A673 (cell line): ENCODE data around the gene RFESD. TPM values are rescaled to one million over a fixed set of nuclear protein-coding genes. Genes with fewer than 3 reads are reported as not detected.

ENCODE experiments used
- BruUV-seq: library from RNA; stranded (reverse); fragments of 400-500 nt; replicated peaks from 2 replicates; lab custom pipeline; 2021; lab: Mats Ljungman, UMichigan
- CTCF ChIA-PET: fragments of 300-600 bp; sonication (Branson Sonifier 250); formaldehyde crosslinking; loops from one replicate; lab custom pipeline; 2022; ENCODE audit warnings: antibody characterized with exemption; lab: Charles Lee
- POLR2A ChIA-PET: fragments of 300-600 bp; sonication (Branson Sonifier 250); formaldehyde crosslinking; loops from one replicate; lab custom pipeline; 2022; ENCODE audit warnings: antibody characterized with exemption; ENCODE audit not compliant: low non-redundant PET; lab: Charles Lee
- DNase-seq: peaks from one replicate; pipeline ENCODE4 v3.0.0-alpha.2; 2015; ENCODE audit warnings: low spot score
- H3K27ac ChIP-seq: fragments of 200-600 bp; sonication (generic); 2 replicates; pipeline ENCODE4 v1.5.1; 2016; ENCODE audit warnings: mixed run types, low read depth, mild to moderate bottlenecking, mixed read lengths, antibody characterized with exemption, low read length; ENCODE audit not compliant: poor library complexity, severe bottlenecking
- H3K27me3 ChIP-seq: fragments of 200-600 bp; sonication (generic); replicated peaks from 2 replicates; pipeline ENCODE4 v1.6.1; 2017; ENCODE audit warnings: mixed run types, low read depth, mild to moderate bottlenecking, mixed read lengths, antibody characterized with exemption, low read length; ENCODE audit not compliant: insufficient read depth, poor library complexity
- H3K36me3 ChIP-seq: fragments of 200-600 bp; sonication (generic); 2 replicates; pipeline ENCODE4 v1.6.1; 2016; ENCODE audit warnings: mixed run types, mild to moderate bottlenecking, mixed read lengths, antibody characterized with exemption, low read length; ENCODE audit not compliant: insufficient read depth, poor library complexity, severe bottlenecking
- H3K4me1 ChIP-seq: fragments of 200-600 bp; sonication (generic); 2 replicates; pipeline ENCODE4 v1.6.1; 2017; ENCODE audit warnings: mixed run types, mild to moderate bottlenecking, mixed read lengths, antibody characterized with exemption, low read length; ENCODE audit not compliant: insufficient read depth, poor library complexity, severe bottlenecking
- H3K4me3 ChIP-seq: fragments of 200-600 bp; sonication (generic); 2 replicates; pipeline ENCODE4 v1.5.1; 2016; ENCODE audit warnings: low read depth, mixed run types, mild to moderate bottlenecking, mixed read lengths, low read length; ENCODE audit not compliant: poor library complexity, severe bottlenecking
- H3K9me3 ChIP-seq: fragments of 200-600 bp; sonication (generic); 2 replicates; pipeline ENCODE4 v1.6.1; 2016; ENCODE audit warnings: mixed run types, low read depth, mild to moderate bottlenecking, mixed read lengths, antibody characterized with exemption, low read length; ENCODE audit not compliant: poor library complexity, severe bottlenecking
- EZH2 ChIP-seq: fragments of 200-600 bp; sonication (generic); IDR thresholded peaks from 2 replicates; pipeline ENCODE4 v1.6.1; 2017; ENCODE audit warnings: borderline replicate concordance, low read depth, mild to moderate bottlenecking, mixed read lengths, antibody characterized with exemption, low read length; ENCODE audit not compliant: poor library complexity, severe bottlenecking
- intact Hi-C: fragments of 100-400 bp; cut with micrococcal nuclease; formaldehyde crosslinking; loops from one replicate; pipeline ENCODE4 v1.10.0; 2022; ENCODE audit not compliant: unreplicated experiment
- total RNA-seq: library from RNA; stranded (reverse); gene quantifications from 2 replicates; pipeline ENCODE4 v1.2.3, GENCODE V29; 2021
- TF ChIP-seq, protein P1 (sequence below): fragments of 300-800, 200-600 bp; sonication (generic); conservative IDR thresholded peaks from 2 replicates; pipeline ENCODE4 v1.5.1; 2017; ENCODE audit warnings: low read depth, mild to moderate bottlenecking, antibody characterized with exemption, low read length, moderate library complexity, mixed read lengths

RFESD gene
- total RNA-seq, 1 experiment from 2014 or later = 2.4 TPM

GRCh38 chr5:95633671-95634070 lies 12.9 kb upstream of the RFESD start:
- Histone ChIP-seq H3K27me3 (no peaks in the 10 kb centered on the region), H3K4me3 (no peak overlapping the region), H3K4me1 (no peaks in the 10 kb centered on the region), H3K27ac (no peak overlapping the region), H3K36me3 (no peaks in the 10 kb centered on the region), H3K9me3 (no peaks in the 10 kb centered on the region)
- no peak for TF ChIP-seq EZH2
- TF ChIP-seq, protein P1, sequence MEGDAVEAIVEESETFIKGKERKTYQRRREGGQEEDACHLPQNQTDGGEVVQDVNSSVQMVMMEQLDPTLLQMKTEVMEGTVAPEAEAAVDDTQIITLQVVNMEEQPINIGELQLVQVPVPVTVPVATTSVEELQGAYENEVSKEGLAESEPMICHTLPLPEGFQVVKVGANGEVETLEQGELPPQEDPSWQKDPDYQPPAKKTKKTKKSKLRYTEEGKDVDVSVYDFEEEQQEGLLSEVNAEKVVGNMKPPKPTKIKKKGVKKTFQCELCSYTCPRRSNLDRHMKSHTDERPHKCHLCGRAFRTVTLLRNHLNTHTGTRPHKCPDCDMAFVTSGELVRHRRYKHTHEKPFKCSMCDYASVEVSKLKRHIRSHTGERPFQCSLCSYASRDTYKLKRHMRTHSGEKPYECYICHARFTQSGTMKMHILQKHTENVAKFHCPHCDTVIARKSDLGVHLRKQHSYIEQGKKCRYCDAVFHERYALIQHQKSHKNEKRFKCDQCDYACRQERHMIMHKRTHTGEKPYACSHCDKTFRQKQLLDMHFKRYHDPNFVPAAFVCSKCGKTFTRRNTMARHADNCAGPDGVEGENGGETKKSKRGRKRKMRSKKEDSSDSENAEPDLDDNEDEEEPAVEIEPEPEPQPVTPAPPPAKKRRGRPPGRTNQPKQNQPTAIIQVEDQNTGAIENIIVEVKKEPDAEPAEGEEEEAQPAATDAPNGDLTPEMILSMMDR = no peak
- DNase-seq = no peak
- ChIA-PET POLR2A (no interaction called here), CTCF (no interaction called here)
- intact Hi-C loops = no loop called here
- BruUV-seq = no TSS peak

- no TSS peak for BruUV-seq
- no peak for TF ChIP-seq EZH2
- TF ChIP-seq, protein P1 = no peak
- H3K27me3 ChIP-seq = no peaks in the 10 kb centered on the region
- POLR2A ChIA-PET = no interaction called here
- H3K4me3 ChIP-seq = no peak overlapping the region
- no peak overlapping the region for H3K27ac ChIP-seq
- CTCF ChIA-PET = no interaction called here
- H3K4me1 ChIP-seq = no peaks in the 10 kb centered on the region
- no peaks in the 10 kb centered on the region for H3K36me3 ChIP-seq
- H3K9me3 ChIP-seq = no peaks in the 10 kb centered on the region
- intact Hi-C loops = no loop called here
- DNase-seq = no peak
Observed at GRCh38 chr5:95634081-95634480, 12.5 kb upstream of the RFESD start.

GRCh38 chr5:95638632-95639031 lies 7.9 kb upstream of the RFESD start:
- Histone ChIP-seq H3K4me3 (no peak overlapping the region), H3K9me3 (no peaks in the 10 kb centered on the region), H3K36me3 (no peaks in the 10 kb centered on the region), H3K4me1 (no peaks in the 10 kb centered on the region), H3K27ac (no peak overlapping the region), H3K27me3 (no peaks in the 10 kb centered on the region)
- BruUV-seq = no TSS peak
- intact Hi-C loops = no loop called here
- POLR2A ChIA-PET = no interaction called here
- no peak for DNase-seq
- TF ChIP-seq EZH2 = no peak
- TF ChIP-seq, protein P1 = no peak
- CTCF ChIA-PET = no interaction called here
